Keratinocyte (primary cell): Measurements from ENCODE around the gene TXNDC12. TPM values are rescaled to one million over a fixed set of nuclear protein-coding genes. Genes with fewer than 3 reads are reported as not detected.

Experiments used
- DNase-seq: peaks from one replicate; pipeline ENCODE4 v3.0.0-alpha.2; 2011; ENCODE audit warnings: low read depth, missing footprints, low spot score
- FAIRE-seq: peaks from 2 replicates; lab custom pipeline; 2011; peaks lifted over from hg19 to GRCh38; lab: Jason Lieb, UNC
- H2AFZ ChIP-seq: 2 replicates; pipeline ENCODE4 v1.6.0; 2012; ENCODE audit warnings: low read length, control low read depth, inconsistent platforms; ENCODE audit not compliant: control insufficient read depth
- H3K27ac ChIP-seq: 2 replicates; pipeline ENCODE4 v1.5.1; 2011; ENCODE audit warnings: low read length; ENCODE audit not compliant: control insufficient read depth, insufficient read depth
- H3K27me3 ChIP-seq: 3 replicates; pipeline ENCODE4 v1.6.0; 2011; ENCODE audit warnings: low read length; ENCODE audit not compliant: control insufficient read depth, insufficient read depth; ENCODE audit errors: extremely low read depth
- H3K36me3 ChIP-seq, 2 experiments: 2 replicates in 1 of 2; 3 replicates in 1 of 2; pipeline ENCODE4 v1.5.1; 2011; ENCODE audit warnings: low read length in 2 of 2, mild to moderate bottlenecking in 1 of 2; ENCODE audit not compliant: control insufficient read depth in 2 of 2, insufficient read depth in 2 of 2; ENCODE audit errors: extremely low read depth in 1 of 2
- H3K4me1 ChIP-seq: 3 replicates; pipeline ENCODE4 v1.5.1; 2011; ENCODE audit warnings: low read length; ENCODE audit not compliant: control insufficient read depth, insufficient read depth; ENCODE audit errors: extremely low read depth
- H3K4me2 ChIP-seq: 3 replicates; pipeline ENCODE4 v1.6.0; 2011; ENCODE audit warnings: low read depth, low read length; ENCODE audit not compliant: control insufficient read depth, insufficient read depth; ENCODE audit errors: extremely low read depth
- H3K4me3 ChIP-seq, 3 experiments: fragments of 200-600 bp in 1 of 3; sonication (generic) in 1 of 3; 2 replicates in 2 of 3; 3 replicates in 1 of 3; pipeline ENCODE4 v1.5.1; 2011 to 2016; ENCODE audit warnings: low read length in 3 of 3, mild to moderate bottlenecking in 3 of 3, control low read depth in 2 of 3, inconsistent platforms in 1 of 3, low read depth in 1 of 3, mixed read lengths in 1 of 3, mixed run types in 1 of 3, moderate library complexity in 1 of 3; ENCODE audit not compliant: control insufficient read depth in 2 of 3, insufficient read depth in 2 of 3; ENCODE audit errors: extremely low read depth in 1 of 3
- H3K79me2 ChIP-seq: 2 replicates; pipeline ENCODE4 v1.6.0; 2012; ENCODE audit warnings: low read length; ENCODE audit not compliant: control insufficient read depth, insufficient read depth
- H3K9ac ChIP-seq: 3 replicates; pipeline ENCODE4 v1.6.0; 2011; ENCODE audit warnings: low read length; ENCODE audit not compliant: control insufficient read depth, insufficient read depth; ENCODE audit errors: extremely low read depth
- H3K9me1 ChIP-seq: 3 replicates; pipeline ENCODE4 v1.6.0; 2011; ENCODE audit warnings: low read length; ENCODE audit not compliant: control insufficient read depth, insufficient read depth; ENCODE audit errors: extremely low read depth
- H3K9me3 ChIP-seq: 2 replicates; pipeline ENCODE4 v1.5.1; 2012; ENCODE audit warnings: low read depth, low read length; ENCODE audit not compliant: control insufficient read depth
- H4K20me1 ChIP-seq: 3 replicates; pipeline ENCODE4 v1.6.0; 2011; ENCODE audit warnings: low read length; ENCODE audit not compliant: control insufficient read depth, insufficient read depth; ENCODE audit errors: extremely low read depth
- CTCF ChIP-seq, 3 experiments: IDR thresholded peaks in 1 of 3; conservative IDR thresholded peaks in 1 of 3; optimal IDR thresholded peaks in 1 of 3; 2 replicates in 2 of 3; 3 replicates in 1 of 3; pipeline versions ENCODE3 to v1.5.1; 2011; ENCODE audit warnings: low read length in 3 of 3, mild to moderate bottlenecking in 3 of 3, moderate library complexity in 2 of 3, control low read depth in 1 of 3, inconsistent platforms in 1 of 3; ENCODE audit not compliant: insufficient read depth in 2 of 3; ENCODE audit errors: extremely low read depth in 1 of 3
- EZH2 ChIP-seq: IDR thresholded peaks from one replicate; pipeline ENCODE4 v1.6.1; 2012; ENCODE audit warnings: inconsistent platforms, mild to moderate bottlenecking, low read length, moderate library complexity
- dilution Hi-C: fragments of 300-500 bp; cut with MboI; formaldehyde crosslinking; loops from one replicate; pipeline ENCODE4 v1.7.0; 2020; ENCODE audit warnings: low sequenced_read_pairs; ENCODE audit not compliant: extremely low pct_ligation_motif_present
- polyA plus RNA-seq, 5 experiments: library from polyadenylated mRNA; depleted of rRNA in 3 of 5; stranded (reverse) in 3 of 5; stranded (forward) in 1 of 5; unstranded in 1 of 5; fragments of >200 nt; gene quantifications; 1 replicate in 1 of 5; 2 replicates in 3 of 5; 3 replicates in 1 of 5; pipeline versions ENCODE4 v1.2.1 to v1.2.3, GENCODE V29; 2011 to 2012; ENCODE audit warnings: missing spikeins in 2 of 5, low read depth in 1 of 5, low replicate concordance in 1 of 5

The TXNDC12 gene
- polyA plus RNA-seq, 1 donor (not counting 4 experiments of a cell fraction or from before 2014, with no cell fraction given) = 28.2 TPM

- dilution Hi-C loops = no loop called here
- H3K79me2 ChIP-seq = peaks cover 45% of the 10 kb centered on the region
- H2AFZ ChIP-seq = no peak overlapping the region
- no peak overlapping the region for H3K4me2 ChIP-seq
- FAIRE-seq (no peak), DNase-seq (no peak)
- H3K4me1 ChIP-seq = no peaks in the 10 kb centered on the region
- no peaks in the 10 kb centered on the region for H3K27me3 ChIP-seq
- H3K4me3 ChIP-seq = no peak overlapping the region
- H3K9me3 ChIP-seq = no peaks in the 10 kb centered on the region
- no peak for TF ChIP-seq EZH2
- TF ChIP-seq CTCF (optimal IDR thresholded peaks at IDR 0.05 in 1 of 3, IDR thresholded peaks at IDR 0.05 in 1 of 3, conservative IDR thresholded peaks at IDR 0.05 in 1 of 3; ENCODE audit: extremely low read depth in 1 of 3, insufficient read depth in 2 of 3, low read length in 3 of 3) = no peak
- H3K27ac ChIP-seq = no peak overlapping the region
- H3K9me1 ChIP-seq = no peaks in the 10 kb centered on the region
- no peak overlapping the region for H3K9ac ChIP-seq
- H3K36me3 ChIP-seq = peaks cover 0 to 21% of the 10 kb centered on the region in 2 experiments
- no peaks in the 10 kb centered on the region for H4K20me1 ChIP-seq
Observed at GRCh38 chr1:52070704-52071103, 15.7 kb upstream of the TXNDC12 start.

- no peak for FAIRE-seq
- no peak for TF ChIP-seq CTCF (optimal IDR thresholded peaks at IDR 0.05 in 1 of 3, IDR thresholded peaks at IDR 0.05 in 1 of 3, conservative IDR thresholded peaks at IDR 0.05 in 1 of 3; ENCODE audit: extremely low read depth in 1 of 3, insufficient read depth in 2 of 3, low read length in 3 of 3)
- no peak for TF ChIP-seq EZH2
- Histone ChIP-seq H2AFZ (no peak overlapping the region), H3K36me3 (peaks cover 5 to 42% of the 10 kb centered on the region in 2 experiments), H3K4me2 (no peak overlapping the region), H3K27me3 (no peaks in the 10 kb centered on the region), H3K9me1 (no peaks in the 10 kb centered on the region), H3K79me2 (peaks cover 42% of the 10 kb centered on the region), H3K9me3 (no peaks in the 10 kb centered on the region), H3K9ac (no peak overlapping the region), H3K4me1 (peaks cover 11% of the 10 kb centered on the region), H4K20me1 (no peaks in the 10 kb centered on the region), H3K27ac (no peak overlapping the region), H3K4me3 (no peak overlapping the region)
- no peak for DNase-seq
- dilution Hi-C loops = no loop called here
Observed at GRCh38 chr1:52063192-52063591, 8.2 kb upstream of the TXNDC12 start.
